HG03469 (cell line): ENCODE measurements around the gene TRMU.

ENCODE experiments used
- ATAC-seq: cut with Tn5 transposase; IDR thresholded peaks from one replicate; pipeline ENCODE4 v1.9.1; 2021; ENCODE audit warnings: mild to moderate bottlenecking, moderate library complexity, moderate number of reproducible peaks; ENCODE audit not compliant: unreplicated experiment

The TRMU gene

GRCh38 chr22:46336119-46337078 is 885 bp downstream of the TRMU start:
- ATAC-seq: no peak

DNA sequence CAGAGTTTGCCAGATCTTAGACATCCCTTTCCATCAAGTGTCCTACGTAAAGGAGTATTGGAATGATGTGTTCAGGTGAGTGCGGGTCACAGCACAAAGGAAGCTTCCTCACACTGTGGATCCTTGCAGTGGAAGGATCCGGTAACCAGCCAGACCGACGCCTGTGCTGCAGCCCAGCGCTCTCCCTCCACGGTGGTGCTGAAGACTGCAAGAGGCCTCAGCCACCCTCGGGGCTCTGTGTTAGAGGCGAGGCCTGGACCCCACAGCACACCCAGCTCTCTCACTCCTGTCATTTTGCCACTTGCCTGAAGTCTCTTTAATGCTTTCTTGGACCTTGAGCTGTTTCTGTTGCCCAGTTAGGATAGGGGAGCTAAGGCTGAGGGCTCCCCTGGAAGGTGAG is 2.4 kb downstream of the TRMU start:
- ATAC-seq: no peak

GRCh38 chr22:46338636-46339035 is 3.1 kb downstream of the TRMU start:
- no peak for ATAC-seq

GRCh38 chr22:46339956-46340355 is 4.4 kb downstream of the TRMU start:
- ATAC-seq: no peak

DNA sequence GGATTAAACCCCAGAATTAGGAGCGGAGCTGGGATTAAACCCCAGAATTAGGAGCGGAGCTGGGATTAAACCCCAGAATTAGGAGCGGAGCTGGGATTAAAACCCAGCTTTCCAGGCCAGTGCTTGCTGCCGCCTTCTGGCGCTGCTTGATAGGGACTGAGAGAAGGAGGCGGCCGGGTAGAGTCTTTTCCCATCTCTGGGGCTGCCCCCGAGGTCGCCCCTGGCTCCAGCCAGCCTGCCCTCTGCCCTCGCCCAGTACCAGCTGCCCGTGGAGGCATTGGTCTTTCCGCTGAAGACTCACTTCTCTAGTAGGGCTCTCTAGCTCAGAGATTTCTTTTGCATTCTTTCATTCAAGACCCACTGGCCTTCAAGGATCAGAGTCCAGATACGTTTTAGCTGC is 5.2 kb downstream of the TRMU start:
- ATAC-seq: no peak

- no peak for ATAC-seq
These were observed 11.3 kb downstream of the TRMU start for GRCh38 chr22:46346680-46347405.

- no peak for ATAC-seq
These were observed 12.1 kb downstream of the TRMU start for GRCh38 chr22:46347646-46348045.

DNA sequence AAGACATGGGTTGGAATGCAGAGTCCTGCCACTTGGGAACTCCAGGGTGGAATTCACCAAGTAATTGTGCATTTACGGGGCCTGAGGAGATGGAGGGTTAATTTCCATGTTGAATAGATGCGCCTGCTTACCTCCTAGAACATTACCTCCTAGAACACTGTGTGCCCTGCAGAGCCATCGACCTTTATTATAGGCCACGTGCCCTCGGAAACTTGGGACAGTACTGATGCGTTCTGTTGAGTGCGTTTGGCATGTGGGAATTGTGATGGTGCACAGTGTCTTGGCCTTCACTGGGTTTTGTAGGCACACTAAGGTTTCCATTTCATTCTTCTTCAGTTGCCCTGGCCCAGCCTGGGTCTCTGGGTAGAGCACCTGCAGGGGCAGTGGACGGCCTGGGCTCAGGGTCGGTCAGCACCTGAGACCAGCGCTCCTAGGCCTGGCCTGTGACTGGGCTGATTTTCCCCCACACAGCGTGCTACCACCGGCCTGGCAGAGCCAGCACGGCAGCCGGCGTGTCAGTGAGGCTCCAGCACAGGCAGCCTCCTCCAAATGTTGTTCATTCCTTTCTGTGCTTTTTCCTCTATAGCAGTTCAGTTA is 12.7 kb downstream of the TRMU start:
- ATAC-seq: no peak

GRCh38 chr22:46349238-46349637 is 13.7 kb downstream of the TRMU start:
- no peak for ATAC-seq

DNA sequence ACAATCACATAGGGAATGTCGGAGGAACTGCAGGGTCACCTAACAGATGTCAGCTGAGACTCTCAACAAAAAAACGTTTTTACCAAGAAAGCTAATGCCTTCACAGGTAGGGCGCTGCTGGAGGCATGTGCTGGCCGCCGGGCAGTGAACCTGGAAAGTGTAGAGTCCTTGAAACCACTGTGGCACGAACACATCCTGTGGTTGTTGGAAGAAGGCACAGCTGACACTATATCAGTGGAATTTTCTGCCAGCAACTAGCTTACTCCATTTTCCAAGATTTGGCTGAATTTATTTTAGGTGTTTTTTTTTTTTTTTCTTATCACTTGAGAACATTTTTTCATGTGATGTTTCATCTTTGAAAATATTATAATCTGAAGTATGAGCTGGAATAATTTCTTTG is 14.2 kb downstream of the TRMU start:
- no peak for ATAC-seq

- no peak for ATAC-seq
These were observed 14.6 kb downstream of the TRMU start for GRCh38 chr22:46350121-46350520.

DNA sequence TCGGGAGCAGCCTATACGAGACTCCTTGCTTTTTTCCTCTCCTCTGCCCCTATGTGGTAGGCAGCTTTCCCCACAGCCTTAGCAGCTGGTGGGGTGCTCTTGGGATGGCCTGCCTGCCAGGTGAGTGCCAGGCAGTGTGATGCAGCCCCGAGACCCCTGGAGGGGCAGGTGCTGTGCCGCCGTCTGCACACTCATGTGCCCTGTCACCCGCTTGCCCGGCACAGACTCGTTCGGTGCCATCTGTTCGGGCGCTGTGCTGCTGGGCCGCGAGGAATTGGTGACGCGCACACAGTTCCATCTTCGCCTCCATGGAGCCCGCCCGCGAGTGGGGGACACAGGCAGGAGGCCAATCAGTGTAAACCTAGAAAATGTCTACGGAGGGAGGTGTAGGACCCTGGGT is 15.1 kb downstream of the TRMU start:
- no peak for ATAC-seq

GRCh38 chr22:46351131-46351735 is 15.7 kb downstream of the TRMU start:
- no peak for ATAC-seq

- no peak for ATAC-seq
These were observed 16.3 kb downstream of the TRMU start for GRCh38 chr22:46351767-46352166.

GRCh38 chr22:46352276-46352675 is 16.8 kb downstream of the TRMU start:
- no peak for ATAC-seq

GRCh38 chr22:46352691-46353386 is 17.3 kb downstream of the TRMU start:
- ATAC-seq: no peak

DNA sequence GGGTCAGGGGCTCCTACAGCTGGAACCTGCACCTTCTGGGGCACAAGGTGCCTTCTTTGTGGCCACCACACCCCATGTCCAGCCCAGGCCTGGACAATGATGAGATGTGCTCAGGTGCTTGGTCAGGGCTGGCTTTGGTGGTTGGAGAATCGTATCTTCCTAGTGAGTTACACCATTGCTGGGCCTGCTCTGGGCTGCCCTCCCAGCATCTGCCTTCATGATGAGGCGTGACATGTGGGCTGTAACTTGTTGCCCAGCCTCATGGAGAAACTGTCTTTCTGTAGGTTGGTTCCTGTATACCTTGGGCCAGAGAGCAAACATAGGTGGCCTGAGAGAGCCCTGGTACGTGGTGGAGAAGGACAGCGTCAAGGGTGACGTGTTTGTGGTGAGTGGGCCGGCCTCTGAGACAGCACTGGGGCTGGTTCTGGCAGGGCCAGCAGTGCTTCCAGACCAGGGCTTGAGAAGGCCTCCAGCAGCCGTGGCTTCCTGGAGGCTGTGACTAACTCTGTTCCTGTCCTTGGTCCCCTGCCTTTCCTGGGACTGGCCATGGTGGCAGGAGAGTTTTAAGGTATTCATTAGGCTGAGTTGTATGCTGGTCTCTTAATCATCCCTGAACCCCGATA is 18.1 kb downstream of the TRMU start:
- no peak for ATAC-seq

GRCh38 chr22:46354176-46354992 is 18.9 kb downstream of the TRMU start:
- no peak for ATAC-seq

DNA sequence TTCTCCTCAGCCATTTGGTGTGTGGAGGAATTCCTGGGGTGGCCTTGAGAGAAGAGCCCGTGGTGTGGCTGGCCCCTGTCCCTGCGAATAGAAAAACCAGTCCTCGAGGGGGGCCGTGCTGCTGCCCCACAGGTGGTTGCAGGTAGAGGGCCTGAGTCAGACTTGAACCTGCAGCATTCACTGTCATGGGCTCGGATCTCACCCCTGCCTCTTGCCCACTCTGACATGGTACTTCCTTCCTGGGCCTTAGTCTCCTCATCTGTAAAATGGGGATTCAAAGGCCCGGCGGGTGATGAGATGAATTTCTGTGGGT is 19.4 kb downstream of the TRMU start:
- no peak for ATAC-seq
